ENCODE results near the gene TCP11L2. TPM values are rescaled to one million over a fixed set of nuclear protein-coding genes. Genes with fewer than 3 reads are reported as not detected.

The TCP11L2 gene
- total and polyA plus RNA-seq, 2 of the 8 experiments (the other 6 are each of a cell fraction or from before 2014, with no cell fraction given): 2.1 to 7.1 TPM

GRCh38 chr12:106267535-106267934, 35.0 kb upstream of the TCP11L2 start (continued):
- TF ChIP-seq BCL11A (IDR thresholded peaks at IDR 0.05; ENCODE audit: low read depth in 2 of 2, low read length in 2 of 2) (no peak), KDM1A (IDR thresholded peaks at IDR 0.05; ENCODE audit: borderline replicate concordance, low read length) (no peak), ZNF274 (IDR thresholded peaks at IDR 0.05; ENCODE audit: borderline replicate concordance, extremely low read depth, low read length) (no peak), KDM5A (IDR thresholded peaks at IDR 0.05; ENCODE audit: low read length) (no peak), SP4 (IDR thresholded peaks at IDR 0.05; ENCODE audit: low read length) (no peak)
